Breast epithelium (tissue), 3 donors: ENCODE data around the gene CCNYL1.

ENCODE experiments used
- CTCF ChIP-seq, 3 donors: fragments of 450-650 bp; IDR thresholded peaks; one replicate each; pipeline ENCODE4 v1.5.1; 2016 to 2017; ENCODE audit warnings: antibody characterized with exemption in 3 of 3, mild to moderate bottlenecking in 3 of 3, moderate library complexity in 3 of 3
- POLR2A ChIP-seq: fragments of 450-650 bp; IDR thresholded peaks from one replicate; pipeline ENCODE4 v1.6.1; 2016; ENCODE audit warnings: antibody characterized with exemption, mild to moderate bottlenecking, moderate library complexity

- TF ChIP-seq POLR2A (no peak), CTCF (IDR thresholded peaks at IDR 0.05) (no peak)
These were observed 89.8 kb downstream of the CCNYL1 start for GRCh38 chr2:207801259-207801658.
